ENCODE results near the gene SLC39A7.

SLC39A7 gene, protein sequence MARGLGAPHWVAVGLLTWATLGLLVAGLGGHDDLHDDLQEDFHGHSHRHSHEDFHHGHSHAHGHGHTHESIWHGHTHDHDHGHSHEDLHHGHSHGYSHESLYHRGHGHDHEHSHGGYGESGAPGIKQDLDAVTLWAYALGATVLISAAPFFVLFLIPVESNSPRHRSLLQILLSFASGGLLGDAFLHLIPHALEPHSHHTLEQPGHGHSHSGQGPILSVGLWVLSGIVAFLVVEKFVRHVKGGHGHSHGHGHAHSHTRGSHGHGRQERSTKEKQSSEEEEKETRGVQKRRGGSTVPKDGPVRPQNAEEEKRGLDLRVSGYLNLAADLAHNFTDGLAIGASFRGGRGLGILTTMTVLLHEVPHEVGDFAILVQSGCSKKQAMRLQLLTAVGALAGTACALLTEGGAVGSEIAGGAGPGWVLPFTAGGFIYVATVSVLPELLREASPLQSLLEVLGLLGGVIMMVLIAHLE

DNA sequence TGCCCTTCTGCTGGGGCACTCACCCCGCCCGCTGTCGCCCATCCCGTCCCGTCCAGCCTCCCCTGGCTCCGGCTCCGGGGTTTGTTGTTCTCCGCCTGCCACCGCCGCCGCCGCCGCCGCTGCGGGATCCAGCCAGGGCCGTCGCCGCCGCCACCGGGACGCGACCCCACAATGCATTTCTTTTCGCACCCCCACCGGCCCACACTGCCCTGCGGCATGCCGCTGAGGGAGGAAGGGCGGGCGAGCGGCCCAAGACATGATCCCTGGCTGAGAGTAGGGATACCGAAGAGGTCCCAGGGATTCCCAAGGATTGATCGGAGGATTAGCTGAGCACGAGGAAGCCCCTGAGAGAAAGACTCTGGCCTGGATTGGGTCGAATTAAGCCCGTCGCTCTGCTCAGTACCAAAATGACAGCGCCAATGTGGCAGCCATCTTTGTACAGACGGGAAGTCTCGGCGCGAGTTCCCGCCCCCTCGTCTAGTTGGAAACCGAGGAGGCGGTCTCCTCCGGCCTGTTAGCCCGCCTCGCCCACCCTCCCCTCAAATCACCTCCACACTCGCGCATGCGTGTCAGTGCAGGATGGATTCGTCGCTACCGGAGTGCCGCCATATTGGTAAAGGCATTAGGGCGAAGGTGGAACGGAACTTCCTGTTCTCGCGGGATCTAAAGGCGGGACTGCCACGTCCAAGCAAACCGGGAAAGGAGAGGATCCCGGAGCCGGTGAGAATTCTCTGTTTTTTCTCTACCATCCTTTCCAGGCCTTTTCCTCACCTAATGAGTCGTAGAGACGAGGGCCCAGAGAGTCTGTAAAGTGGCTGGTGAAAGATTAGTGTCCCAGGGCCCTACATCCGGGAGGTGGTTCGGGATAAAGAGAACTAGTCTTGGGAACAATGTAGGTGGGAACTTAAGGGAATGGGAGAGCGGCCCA lies at the start of gene SLC39A7, which contains the start of gene RXRB:
Gene SLC39A7 (plus strand): TSS at position 649 of the 928 bp plus-strand sequence. CDS start 379 bp downstream, outside the sequence.
Gene RXRB (minus strand): TSS at position 447 of the 928 bp plus-strand sequence. CDS start 189 bp downstream, at position 258.
- Histone ChIP-seq H3K4me1 (ENCODE audit: insufficient read depth, low read length) (peaks cover 14% of the 10 kb centered on the region), H3K36me3 (ENCODE audit: insufficient read depth, low read length) (peaks cover 16% of the 10 kb centered on the region), H3K9ac (ENCODE audit: low read depth, low read length) (peak within 1 kb of the TSS; percentile 99), H3K9me3 (ENCODE audit: control insufficient read depth, insufficient read depth, low read length) (no peaks in the 10 kb centered on the region)

DNA sequence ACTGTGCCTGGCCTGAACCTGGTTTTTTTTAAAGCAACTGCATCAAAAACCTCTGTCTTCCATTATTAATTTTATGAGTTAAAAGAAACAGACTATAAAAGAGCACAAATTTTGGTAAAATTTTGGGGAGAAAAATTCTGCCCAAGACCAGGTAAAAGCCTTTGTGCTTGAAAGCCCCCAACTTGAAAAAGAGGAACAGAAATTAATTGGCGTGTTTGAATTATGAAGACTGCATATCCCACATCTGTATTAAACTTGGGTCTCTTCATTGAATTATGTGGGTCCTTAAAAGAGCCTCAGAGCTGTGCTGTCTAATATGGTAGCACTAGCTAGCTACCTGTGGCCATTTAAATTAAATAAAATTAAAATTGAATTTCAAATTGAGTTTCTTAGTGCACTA lies 49.6 kb upstream of the SLC39A7 start:
- Histone ChIP-seq H3K36me3 (ENCODE audit: insufficient read depth, low read length) (no peaks in the 10 kb centered on the region), H3K9me3 (ENCODE audit: control insufficient read depth, insufficient read depth, low read length) (0 out of 2 replicates have a peak, but pooled peaks cover 6% of the 10 kb centered on the region), H3K9ac (ENCODE audit: low read depth, low read length) (no peak overlapping the region), H3K4me1 (ENCODE audit: insufficient read depth, low read length) (peaks cover 9% of the 10 kb centered on the region; the same call in 1 of the 2 replicates)

DNA sequence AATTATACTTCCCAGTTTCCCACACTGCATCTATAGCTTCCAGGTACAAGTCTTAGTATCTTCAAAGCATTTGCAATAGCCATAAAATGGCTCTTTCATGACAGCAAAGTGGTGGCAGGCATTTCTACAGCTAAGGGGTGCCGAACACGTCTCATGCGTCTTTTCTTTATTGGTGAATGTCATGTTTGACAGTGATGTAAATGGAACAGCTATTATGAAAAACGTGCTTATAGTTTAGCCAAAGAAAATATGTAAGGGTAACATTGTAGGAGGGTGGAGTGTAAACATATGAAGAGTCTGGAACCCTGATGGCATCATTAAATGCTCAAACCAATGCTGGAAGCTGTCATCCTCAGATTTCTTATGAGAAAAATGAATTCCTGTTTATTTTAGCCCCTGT lies 46.3 kb upstream of the SLC39A7 start:
- Histone ChIP-seq H3K36me3 (ENCODE audit: insufficient read depth, low read length) (no peaks in the 10 kb centered on the region), H3K9ac (ENCODE audit: low read depth, low read length) (no peak overlapping the region), H3K4me1 (ENCODE audit: insufficient read depth, low read length) (no peaks in the 10 kb centered on the region), H3K9me3 (ENCODE audit: control insufficient read depth, insufficient read depth, low read length) (0 out of 2 replicates have a peak, but pooled peaks cover 6% of the 10 kb centered on the region)

DNA sequence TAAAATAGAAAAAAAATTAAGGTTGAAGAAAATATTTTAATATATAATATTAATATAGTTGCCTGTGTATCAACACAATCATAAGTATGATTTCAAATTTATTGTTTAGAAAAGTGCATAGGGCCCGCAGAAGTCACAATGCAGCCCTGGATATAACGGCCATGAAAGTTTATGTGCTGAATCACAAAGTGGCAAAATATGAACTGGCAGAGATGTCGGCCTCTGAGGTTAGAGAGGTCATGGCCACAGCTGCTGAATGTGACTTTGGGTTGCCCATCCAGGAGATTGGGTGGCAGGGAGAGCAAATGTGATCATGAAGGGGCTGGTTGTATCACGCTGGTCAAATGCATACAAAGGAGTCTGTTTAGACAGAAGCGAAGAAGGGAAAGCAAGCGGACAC lies 44.1 kb upstream of the SLC39A7 start:
- H3K4me1 ChIP-seq (ENCODE audit: insufficient read depth, low read length), result no peaks in the 10 kb centered on the region
- no peak overlapping the region for H3K9ac ChIP-seq (ENCODE audit: low read depth, low read length)
- no peaks in the 10 kb centered on the region for H3K9me3 ChIP-seq (ENCODE audit: control insufficient read depth, insufficient read depth, low read length)
- no peaks in the 10 kb centered on the region for H3K36me3 ChIP-seq (ENCODE audit: insufficient read depth, low read length)

DNA sequence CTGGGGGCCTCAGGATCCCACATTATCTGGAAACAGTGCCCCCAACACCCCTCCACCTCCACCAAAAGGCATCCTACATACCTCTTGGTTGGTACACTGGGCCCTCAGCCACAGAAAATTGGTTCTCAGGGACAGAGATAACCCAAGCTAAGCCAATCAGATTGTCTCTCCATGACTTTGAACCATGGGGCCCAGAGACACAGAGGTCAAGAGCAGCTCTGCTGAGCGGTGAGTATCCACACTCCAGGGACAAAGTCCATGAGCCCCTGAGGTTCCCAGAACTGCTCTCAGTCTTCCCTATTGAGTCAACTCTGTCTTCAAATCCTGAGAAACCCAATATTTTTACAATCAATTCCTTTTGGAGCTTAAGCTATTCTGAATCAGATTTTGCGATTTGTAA lies 43.7 kb upstream of the SLC39A7 start:
- Histone ChIP-seq H3K36me3 (ENCODE audit: insufficient read depth, low read length) (no peaks in the 10 kb centered on the region), H3K9ac (ENCODE audit: low read depth, low read length) (no peak overlapping the region), H3K9me3 (ENCODE audit: control insufficient read depth, insufficient read depth, low read length) (no peaks in the 10 kb centered on the region), H3K4me1 (ENCODE audit: insufficient read depth, low read length) (no peaks in the 10 kb centered on the region)

DNA sequence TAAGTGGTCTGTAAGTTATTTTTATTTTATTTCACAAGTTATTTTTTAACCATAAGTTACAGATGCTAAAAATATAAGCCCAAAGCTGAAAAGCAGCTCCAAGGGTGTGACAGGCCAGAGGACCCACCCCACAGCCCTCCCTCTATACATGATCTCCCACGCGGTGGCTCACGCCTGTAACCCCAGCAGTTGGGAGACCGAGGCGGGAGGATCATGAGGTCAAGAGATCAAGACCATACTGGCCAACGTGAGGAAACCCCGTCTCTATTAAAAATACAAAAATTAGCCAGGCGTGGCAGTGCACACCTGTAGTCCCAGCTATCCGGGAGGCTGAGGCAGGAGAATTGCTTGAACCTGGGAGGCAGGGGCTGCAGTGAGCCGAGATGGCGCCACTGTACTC lies 40.6 kb upstream of the SLC39A7 start:
- H3K4me1 ChIP-seq (ENCODE audit: insufficient read depth, low read length), result no peaks in the 10 kb centered on the region
- no peaks in the 10 kb centered on the region for H3K36me3 ChIP-seq (ENCODE audit: insufficient read depth, low read length)
- no peaks in the 10 kb centered on the region for H3K9me3 ChIP-seq (ENCODE audit: control insufficient read depth, insufficient read depth, low read length)
- no peak overlapping the region for H3K9ac ChIP-seq (ENCODE audit: low read depth, low read length)

DNA sequence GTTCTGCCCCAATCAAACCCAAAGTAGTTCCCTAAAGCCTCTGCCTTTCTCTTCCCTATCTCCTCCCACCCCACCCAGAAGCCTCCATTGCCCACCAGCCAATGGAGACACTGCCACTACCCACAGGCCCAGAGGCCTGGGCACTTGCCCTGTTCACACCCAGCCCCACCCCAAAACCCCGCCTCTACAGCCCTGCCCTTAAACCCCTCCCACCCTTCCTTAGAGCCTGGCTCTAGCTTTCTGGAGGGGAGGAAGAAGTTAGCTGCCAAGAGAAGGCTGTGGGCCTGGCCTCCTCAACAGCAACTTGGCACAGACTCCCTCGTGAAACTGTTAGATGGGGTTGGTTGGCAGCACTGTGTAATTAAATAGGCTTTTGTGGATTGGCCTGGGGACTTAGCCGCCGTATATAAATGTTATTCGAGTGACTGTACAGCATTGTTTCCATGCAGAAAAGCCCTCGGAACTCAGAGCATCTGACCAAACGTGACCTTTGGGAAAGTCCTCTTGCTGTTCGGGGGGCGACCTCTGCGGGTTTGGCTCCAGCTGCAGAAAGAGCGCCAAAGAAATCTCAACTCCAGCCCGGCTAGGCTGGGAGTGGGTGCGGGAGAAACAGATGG lies 39.8 kb upstream of the SLC39A7 start:
- H3K36me3 ChIP-seq (ENCODE audit: insufficient read depth, low read length), result no peaks in the 10 kb centered on the region

DNA sequence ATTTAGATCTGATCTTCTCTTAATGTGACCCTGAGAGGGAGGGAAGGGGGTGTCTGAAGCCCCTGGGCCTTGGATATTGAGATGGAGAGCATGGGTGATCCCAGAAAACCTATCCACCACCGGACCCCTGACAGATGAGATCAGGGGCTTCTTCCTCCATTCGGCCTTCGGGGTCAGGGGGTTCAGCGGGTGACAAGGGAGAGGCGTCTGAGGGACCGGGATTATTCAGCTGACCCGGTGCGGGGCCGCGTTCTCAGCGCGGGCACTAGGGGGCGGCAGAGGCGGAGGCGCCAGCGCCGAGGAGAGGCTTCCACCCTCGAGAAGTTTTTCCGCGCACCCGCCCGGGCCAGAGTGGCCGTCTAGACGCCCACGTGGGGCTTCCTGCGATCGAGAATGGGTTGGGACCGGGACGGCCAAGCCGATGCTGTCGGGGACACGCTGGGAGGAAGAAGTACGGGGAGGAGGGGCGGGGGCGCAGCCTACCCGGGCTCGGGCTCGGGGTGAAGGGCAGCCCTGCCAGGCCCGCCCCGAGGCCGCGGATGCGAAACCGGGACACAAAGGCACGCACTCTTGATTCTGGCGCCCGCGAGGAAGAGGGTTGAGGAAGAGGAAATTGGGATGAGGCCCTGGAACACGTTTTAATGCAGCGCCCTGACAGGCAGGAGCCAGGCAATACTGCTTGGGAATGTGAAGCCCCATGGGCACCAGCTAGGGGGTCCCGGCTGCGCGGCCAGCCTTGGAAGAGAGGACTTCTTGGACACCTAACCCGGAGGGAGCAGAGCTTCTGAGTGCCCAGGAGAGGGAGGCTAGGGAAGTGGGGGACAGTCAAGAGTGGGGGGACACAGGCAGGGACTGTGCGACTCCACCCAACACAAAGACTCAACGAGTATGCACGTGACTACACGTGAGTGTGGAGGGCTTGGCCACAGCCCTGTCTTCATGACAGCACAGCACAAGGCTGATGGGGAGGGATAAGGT lies 39.0 kb upstream of the SLC39A7 start:
- Histone ChIP-seq H3K9ac (ENCODE audit: low read depth, low read length) (peak overlapping the region; percentile 63), H3K4me1 (ENCODE audit: insufficient read depth, low read length) (no peaks in the 10 kb centered on the region), H3K9me3 (ENCODE audit: control insufficient read depth, insufficient read depth, low read length) (no peaks in the 10 kb centered on the region), H3K36me3 (ENCODE audit: insufficient read depth, low read length) (no peaks in the 10 kb centered on the region)

More for the DNA sequence above, 39.8 kb upstream of the SLC39A7 start:
- H3K9ac ChIP-seq (ENCODE audit: low read depth, low read length), result no peak overlapping the region; the same call in 1 of the 2 replicates
- H3K9me3 ChIP-seq (ENCODE audit: control insufficient read depth, insufficient read depth, low read length), result no peaks in the 10 kb centered on the region
- H3K4me1 ChIP-seq (ENCODE audit: insufficient read depth, low read length), result no peaks in the 10 kb centered on the region

DNA sequence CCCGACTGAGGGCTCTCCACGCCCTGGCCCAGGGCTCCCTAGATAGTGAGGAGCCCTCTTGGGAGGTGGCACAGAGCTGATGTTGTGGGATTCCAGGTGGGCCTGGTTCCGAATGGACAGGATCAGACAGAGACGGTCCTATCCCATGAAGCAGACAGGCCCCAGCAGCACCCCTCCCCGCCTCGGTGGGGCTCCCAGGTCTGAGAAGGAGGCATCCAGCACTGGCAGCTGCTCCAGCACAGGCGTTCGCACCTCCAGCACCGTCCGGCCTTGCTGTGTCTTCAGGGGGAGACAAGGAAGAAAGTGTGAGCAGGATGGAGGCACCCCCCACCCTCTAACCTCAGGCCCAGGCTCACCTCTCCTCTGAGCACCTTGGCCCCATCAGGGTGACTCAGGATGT lies 37.1 kb upstream of the SLC39A7 start:
- Histone ChIP-seq H3K9ac (ENCODE audit: low read depth, low read length) (no peak overlapping the region), H3K9me3 (ENCODE audit: control insufficient read depth, insufficient read depth, low read length) (no peaks in the 10 kb centered on the region), H3K4me1 (ENCODE audit: insufficient read depth, low read length) (no peaks in the 10 kb centered on the region), H3K36me3 (ENCODE audit: insufficient read depth, low read length) (no peaks in the 10 kb centered on the region)

DNA sequence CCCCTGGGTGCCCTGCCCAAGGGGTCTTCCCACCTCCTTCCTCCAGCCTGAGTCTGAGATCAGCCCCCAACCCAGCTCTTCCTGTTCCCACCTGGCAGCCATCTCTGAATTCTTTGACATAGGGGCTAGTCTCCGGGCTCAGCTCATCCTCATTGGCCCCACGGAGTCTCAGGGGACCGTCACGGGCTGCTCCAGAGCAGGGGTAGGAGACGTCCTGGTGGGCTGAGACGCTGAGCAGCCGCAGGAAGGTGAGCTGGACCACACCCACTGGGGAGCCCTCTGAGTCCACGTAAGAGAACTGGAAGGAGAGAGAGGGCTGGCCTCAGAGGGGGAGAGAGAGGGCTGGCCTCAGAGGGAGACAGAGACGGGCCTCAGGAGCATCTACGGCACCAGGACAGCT lies 36.5 kb upstream of the SLC39A7 start:
- Histone ChIP-seq H3K36me3 (ENCODE audit: insufficient read depth, low read length) (no peaks in the 10 kb centered on the region), H3K9me3 (ENCODE audit: control insufficient read depth, insufficient read depth, low read length) (no peaks in the 10 kb centered on the region), H3K4me1 (ENCODE audit: insufficient read depth, low read length) (no peaks in the 10 kb centered on the region)

DNA sequence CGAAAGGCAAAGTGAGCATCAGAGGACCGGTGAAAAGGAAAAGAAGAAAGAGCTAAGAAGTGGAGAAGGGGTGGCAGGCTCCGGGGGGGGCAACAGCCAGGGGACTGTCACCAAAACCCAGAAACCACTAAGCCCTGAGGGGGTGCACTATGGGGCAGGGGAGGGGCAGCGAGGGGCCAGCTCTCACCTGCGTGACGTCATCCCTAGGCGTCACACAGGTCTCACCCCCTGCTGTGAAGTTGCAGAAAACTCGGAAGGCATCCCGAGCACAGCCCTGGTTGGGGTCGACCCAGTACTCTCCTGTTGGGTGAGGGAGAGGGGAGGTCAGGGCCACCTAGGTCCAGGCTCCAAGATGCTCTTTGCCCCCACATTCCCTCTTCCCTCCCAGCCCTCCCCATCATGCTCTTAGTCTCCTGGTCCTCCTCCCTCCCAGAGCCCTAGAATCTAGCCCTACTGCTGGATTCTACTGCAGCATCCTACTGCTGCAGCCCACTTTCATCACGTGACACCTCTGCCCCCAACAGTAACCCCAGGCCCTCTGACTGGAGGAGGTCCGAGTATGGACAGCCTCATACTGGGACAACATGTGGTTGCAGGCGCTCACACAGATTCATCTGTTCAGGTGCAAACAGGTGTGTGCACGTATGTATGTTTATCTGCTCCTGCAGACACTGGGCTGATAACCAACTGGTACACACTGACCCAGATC lies 35.8 kb upstream of the SLC39A7 start:
- H3K9ac ChIP-seq (ENCODE audit: low read depth, low read length), result no peak overlapping the region
- no peaks in the 10 kb centered on the region for H3K9me3 ChIP-seq (ENCODE audit: control insufficient read depth, insufficient read depth, low read length)
- H3K4me1 ChIP-seq (ENCODE audit: insufficient read depth, low read length), result no peaks in the 10 kb centered on the region

More for the DNA sequence above, 36.5 kb upstream of the SLC39A7 start:
- H3K9ac ChIP-seq (ENCODE audit: low read depth, low read length), result no peak overlapping the region

DNA sequence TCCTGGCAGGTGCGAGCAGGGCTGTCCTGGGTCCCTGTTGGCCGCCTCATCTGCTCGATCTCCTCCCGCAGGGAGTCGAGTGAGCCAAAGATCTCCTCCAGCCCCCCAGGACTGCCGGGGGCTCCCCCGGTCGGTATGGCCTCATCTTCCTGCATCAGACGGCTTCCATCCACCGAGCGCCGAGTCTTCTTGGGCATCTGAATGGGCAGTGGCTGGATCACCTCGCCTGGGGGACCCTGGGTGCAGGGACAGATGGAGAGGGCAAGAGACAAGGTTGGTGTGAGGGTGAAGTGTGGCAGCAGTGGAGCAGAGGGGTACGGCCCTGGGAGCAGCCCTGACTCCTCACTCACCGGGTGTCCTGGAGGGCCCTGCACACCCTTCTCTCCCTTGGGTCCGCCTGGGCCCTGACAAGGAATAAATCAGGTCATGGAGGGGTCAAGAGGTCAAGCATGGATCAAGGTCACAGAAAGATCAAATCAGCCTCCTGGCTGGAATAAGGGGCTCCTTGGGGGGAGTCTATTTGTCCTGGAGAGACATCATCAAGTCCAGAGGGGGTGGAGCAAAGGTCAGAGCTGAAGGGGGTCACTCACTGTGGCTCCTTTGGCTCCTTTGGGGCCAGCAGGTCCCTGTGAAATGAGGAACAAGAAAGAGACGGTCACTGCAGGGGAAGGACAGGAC lies 34.9 kb upstream of the SLC39A7 start:
- Histone ChIP-seq H3K9me3 (ENCODE audit: control insufficient read depth, insufficient read depth, low read length) (no peaks in the 10 kb centered on the region), H3K4me1 (ENCODE audit: insufficient read depth, low read length) (no peaks in the 10 kb centered on the region), H3K36me3 (ENCODE audit: insufficient read depth, low read length) (no peaks in the 10 kb centered on the region), H3K9ac (ENCODE audit: low read depth, low read length) (no peak overlapping the region)

More for the DNA sequence above, 35.8 kb upstream of the SLC39A7 start:
- H3K36me3 ChIP-seq (ENCODE audit: insufficient read depth, low read length), result no peaks in the 10 kb centered on the region
